Measurements from ENCODE around the gene CCDC146.

- TF ChIP-seq CTCF (IDR thresholded peaks at IDR 0.05) (no peak), POLR2A (IDR thresholded peaks at IDR 0.05) (no peak)
Measured at GRCh38 chr7:77313876-77314480, 191.6 kb downstream of the CCDC146 start.
